H1 (cell line): ENCODE results near the gene KCNQ1. TPM values are rescaled to one million over a fixed set of nuclear protein-coding genes. Genes with fewer than 3 reads are reported as not detected.

Source experiments
- CTCF ChIA-PET: fragments of 300-600 bp; sonication (Branson Sonifier 250); formaldehyde crosslinking; loops from one replicate; lab custom pipeline; 2021; ENCODE audit not compliant: partially characterized antibody; lab: Charles Lee
- POLR2A ChIA-PET: fragments of 300-600 bp; sonication (Branson Sonifier 250); formaldehyde crosslinking; loops from one replicate; lab custom pipeline; 2021; ENCODE audit warnings: inconsistent platforms; ENCODE audit not compliant: partially characterized antibody; lab: Charles Lee
- DNase-seq, 2 experiments: peaks; one replicate each; pipeline versions ENCODE4 v3.0.0 to v3.0.0-alpha.2; 2010 to 2022; ENCODE audit warnings: low spot score in 2 of 2, low read depth in 1 of 2, mixed read lengths in 1 of 2
- FAIRE-seq: peaks from 2 replicates; lab custom pipeline; 2011; peaks lifted over from hg19 to GRCh38; lab: Jason Lieb, UNC
- H2AFZ ChIP-seq: 2 replicates; pipeline ENCODE4 v1.8.1; 2012; ENCODE audit warnings: low read length, inconsistent platforms
- H2AK5ac ChIP-seq: 2 replicates; pipeline ENCODE4 v1.6.1; 2013; ENCODE audit warnings: low read depth, low read length
- H2BK120ac ChIP-seq: replicated peaks from 2 replicates; pipeline ENCODE3; 2013; ENCODE audit warnings: low read depth, low read length, inconsistent platforms
- H2BK12ac ChIP-seq: 2 replicates; pipeline ENCODE4 v1.6.1; 2013; ENCODE audit warnings: low read depth, low read length
- H2BK15ac ChIP-seq: 2 replicates; pipeline ENCODE4 v1.6.1; 2013; ENCODE audit warnings: low read length
- H2BK20ac ChIP-seq: 2 replicates; pipeline ENCODE4 v1.6.1; 2013; ENCODE audit warnings: low read length
- H2BK5ac ChIP-seq: 2 replicates; pipeline ENCODE4 v1.6.1; 2013; ENCODE audit warnings: low read depth, low read length
- H3K14ac ChIP-seq: 2 replicates; pipeline ENCODE4 v1.6.1; 2013; ENCODE audit warnings: inconsistent platforms; ENCODE audit not compliant: insufficient read length
- H3K18ac ChIP-seq: 2 replicates; pipeline ENCODE4 v1.6.1; 2013; ENCODE audit warnings: low read length; ENCODE audit errors: extremely low read depth
- H3K23ac ChIP-seq: 2 replicates; pipeline ENCODE4 v1.6.1; 2013; ENCODE audit warnings: inconsistent platforms; ENCODE audit not compliant: insufficient read length
- H3K23me2 ChIP-seq: 2 replicates; pipeline ENCODE4 v1.6.1; 2013; ENCODE audit warnings: low read depth, low read length
- H3K27ac ChIP-seq: 2 replicates; pipeline ENCODE4 v1.6.1; 2011; ENCODE audit warnings: low read depth, low read length, inconsistent platforms
- H3K27me3 ChIP-seq, 4 experiments: replicated peaks in 1 of 4; 1 replicate in 1 of 4; 2 replicates in 3 of 4; pipeline versions ENCODE4 v1.6.1 to v1.8.1; 2011 to 2013; ENCODE audit warnings: low read length in 3 of 4, mild to moderate bottlenecking in 3 of 4, inconsistent platforms in 2 of 4, mixed read lengths in 2 of 4, moderate library complexity in 1 of 4; ENCODE audit not compliant: control insufficient read depth in 3 of 4, insufficient read depth in 3 of 4; ENCODE audit errors: extremely low read depth in 1 of 4
- H3K36me3 ChIP-seq, 4 experiments: 2 replicates each; pipeline versions ENCODE4 v1.6.1 to v1.8.1; 2011 to 2013; ENCODE audit warnings: mild to moderate bottlenecking in 4 of 4, low read length in 3 of 4, moderate library complexity in 2 of 4, control low read depth in 1 of 4, inconsistent platforms in 1 of 4; ENCODE audit not compliant: insufficient read depth in 4 of 4, control insufficient read depth in 2 of 4
- H3K4ac ChIP-seq: replicated peaks from 2 replicates; pipeline ENCODE3; 2013; ENCODE audit warnings: low read length, low read depth, mixed read lengths, inconsistent platforms; ENCODE audit not compliant: insufficient read length
- H3K4me1 ChIP-seq, 4 experiments: replicated peaks in 1 of 4; 1 replicate in 1 of 4; 2 replicates in 3 of 4; pipeline versions ENCODE4 v1.6.1 to v1.8.1; 2011 to 2013; ENCODE audit warnings: low read length in 3 of 4, inconsistent platforms in 2 of 4, mixed read lengths in 1 of 4; ENCODE audit not compliant: insufficient read depth in 4 of 4, control insufficient read depth in 3 of 4
- H3K4me2 ChIP-seq, 2 experiments: 2 replicates each; pipeline versions ENCODE4 v1.6.1 to v1.8.1; 2011 to 2013; ENCODE audit warnings: low read depth in 2 of 2, low read length in 2 of 2, control low read depth in 1 of 2, inconsistent platforms in 1 of 2, mild to moderate bottlenecking in 1 of 2; ENCODE audit not compliant: insufficient read depth in 1 of 2
- H3K4me3 ChIP-seq, 4 experiments: fragments of 200-600, 300-600 bp in 1 of 4; sonication (generic), shearing (Covaris generic), sonication (Bioruptor Twin) in 1 of 4; 2 replicates each; pipeline versions ENCODE4 v1.5.1 to v1.8.1; 2011 to 2016; ENCODE audit warnings: low read length in 4 of 4, low read depth in 3 of 4, control low read depth in 2 of 4, inconsistent platforms in 2 of 4, mild to moderate bottlenecking in 2 of 4, mixed read lengths in 1 of 4, moderate library complexity in 1 of 4; ENCODE audit not compliant: insufficient read depth in 2 of 4; ENCODE audit errors: extremely low read depth in 1 of 4
- H3K56ac ChIP-seq: replicated peaks from 2 replicates; pipeline ENCODE3; 2013; ENCODE audit warnings: low read depth, mild to moderate bottlenecking, mixed read lengths, low read length, inconsistent platforms; ENCODE audit not compliant: insufficient read length
- H3K79me1 ChIP-seq: 2 replicates; pipeline ENCODE4 v1.6.1; 2013; ENCODE audit warnings: low read depth, low read length, control low read depth
- H3K79me2 ChIP-seq, 2 experiments: 2 replicates each; pipeline versions ENCODE4 v1.6.1 to v1.8.1; 2012 to 2013; ENCODE audit warnings: low read length in 2 of 2, mild to moderate bottlenecking in 2 of 2, inconsistent platforms in 1 of 2; ENCODE audit not compliant: insufficient read depth in 2 of 2, control insufficient read depth in 1 of 2
- H3K9ac ChIP-seq, 4 experiments: replicated peaks in 1 of 4; 1 replicate in 1 of 4; 2 replicates in 3 of 4; pipeline versions ENCODE4 v1.6.1 to v1.8.1; 2011 to 2013; ENCODE audit warnings: low read depth in 3 of 4, low read length in 3 of 4, control low read depth in 2 of 4, mild to moderate bottlenecking in 2 of 4, moderate library complexity in 2 of 4, inconsistent platforms in 1 of 4; ENCODE audit errors: extremely low read depth in 1 of 4
- H3K9me3 ChIP-seq, 2 experiments: 2 replicates each; pipeline versions ENCODE4 v1.6.1 to v1.8.1; 2012 to 2013; ENCODE audit warnings: mild to moderate bottlenecking in 2 of 2, moderate library complexity in 2 of 2, control low read depth in 1 of 2, inconsistent platforms in 1 of 2, low read depth in 1 of 2, low read length in 1 of 2, mixed read lengths in 1 of 2; ENCODE audit not compliant: insufficient read depth in 2 of 2
- H4K20me1 ChIP-seq, 2 experiments: replicated peaks in 1 of 2; 2 replicates each; pipeline versions ENCODE3 to v1.8.1; 2011 to 2013; ENCODE audit warnings: inconsistent platforms in 2 of 2, low read length in 2 of 2, mild to moderate bottlenecking in 1 of 2; ENCODE audit not compliant: insufficient read depth in 2 of 2, control insufficient read depth in 1 of 2
- H4K5ac ChIP-seq: 2 replicates; pipeline ENCODE4 v1.6.1; 2013; ENCODE audit warnings: low read length, low read depth, mixed read lengths, inconsistent platforms; ENCODE audit not compliant: insufficient read length
- H4K8ac ChIP-seq: 2 replicates; pipeline ENCODE4 v1.8.0; 2013; ENCODE audit warnings: mild to moderate bottlenecking, moderate library complexity, low read length, inconsistent platforms; ENCODE audit not compliant: insufficient read depth; ENCODE audit errors: extremely low read depth
- H4K91ac ChIP-seq: replicated peaks from 2 replicates; pipeline ENCODE3; 2013; ENCODE audit warnings: low read length, mixed read lengths, inconsistent platforms; ENCODE audit not compliant: insufficient read length
- BACH1 ChIP-seq: IDR thresholded peaks from 2 replicates; pipeline ENCODE4 v1.6.1; 2012; ENCODE audit warnings: low read length, improper control_type of control experiment
- EGR1 ChIP-seq: IDR thresholded peaks from 2 replicates; pipeline ENCODE4 v1.6.1; 2011; ENCODE audit warnings: low read depth, low read length, borderline replicate concordance
- GABPA ChIP-seq: IDR thresholded peaks from 2 replicates; pipeline ENCODE4 v1.6.1; 2011; ENCODE audit warnings: mild to moderate bottlenecking, low read length, moderate library complexity, borderline replicate concordance; ENCODE audit not compliant: insufficient read depth
- GTF2F1 ChIP-seq: IDR thresholded peaks from 2 replicates; pipeline ENCODE4 v1.6.1; 2012; ENCODE audit warnings: low read depth, low read length, improper control_type of control experiment, borderline replicate concordance
- MAFK ChIP-seq: IDR thresholded peaks from 2 replicates; pipeline ENCODE4 v1.6.1; 2012; ENCODE audit warnings: low read depth, mild to moderate bottlenecking, improper control_type of control experiment, low read length
- PHF8 ChIP-seq: fragments of 200-600 bp; sonication (generic); conservative IDR thresholded peaks from 2 replicates; pipeline ENCODE4 v1.7.1; 2012; ENCODE audit warnings: low read depth, mild to moderate bottlenecking, inconsistent platforms, low read length, moderate library complexity
- POU5F1 ChIP-seq: IDR thresholded peaks from 2 replicates; pipeline ENCODE4 v1.6.1; 2011; ENCODE audit warnings: low read depth, mild to moderate bottlenecking, low read length, moderate library complexity
- RFX5 ChIP-seq: IDR thresholded peaks from 2 replicates; pipeline ENCODE4 v1.6.1; 2011; ENCODE audit warnings: low read depth, low read length, improper control_type of control experiment, borderline replicate concordance
- RXRA ChIP-seq: IDR thresholded peaks from 2 replicates; pipeline ENCODE4 v1.6.1; 2011; ENCODE audit warnings: low read depth, mild to moderate bottlenecking, low read length, moderate library complexity; ENCODE audit not compliant: insufficient read depth
- TEAD4 ChIP-seq: IDR thresholded peaks from 2 replicates; pipeline ENCODE4 v1.6.1; 2012; ENCODE audit warnings: low read depth, low read length, inconsistent platforms, mixed read lengths
- WGBS, 2 experiments: shearing (Covaris generic) in 1 of 2; methylation state at CpG; one replicate each; pipeline versions ENCODE4 v1.1.6 to v1.1.7; 2013 to 2015; ENCODE audit warnings: low lambda C conversion rate in 2 of 2, mixed read lengths in 2 of 2, inconsistent platforms in 1 of 2, low coverage in 1 of 2, missing lambda C conversion rate in 1 of 2; ENCODE audit not compliant: insufficient replicate concordance in 2 of 2, insufficient coverage in 1 of 2, insufficient read length in 1 of 2; ENCODE audit errors: extremely low coverage in 1 of 2, missing lambda C conversion rate in 1 of 2; 5-methylcytosine and 5-hydroxymethylcytosine counted together
- polyA plus RNA-seq, 7 experiments: library from polyadenylated mRNA; depleted of rRNA in 3 of 7; stranded (reverse) in 5 of 7; unstranded in 2 of 7; fragments of >200 nt in 5 of 7; fragments of 200-250 nt in 2 of 7; gene quantifications; 1 replicate in 5 of 7; 2 replicates in 1 of 7; 4 replicates in 1 of 7; pipeline versions ENCODE4 v1.2.1 to v1.2.3, GENCODE V29; 2011 to 2013; ENCODE audit warnings: missing spikeins in 2 of 7, mixed read lengths in 2 of 7
- total RNA-seq: library from RNA; stranded (reverse); fragmentation: NEBNext Ultra II Directional; extraction: Animal tissue kit (Norgen Biotek cat#: 25700); gene quantifications from 2 replicates; pipeline ENCODE4 v1.2.1, GENCODE V29; 2021

KCNQ1 gene
- total and polyA plus RNA-seq, 2 of the 8 experiments (the other 6 are each of a cell fraction or from before 2014, with no cell fraction given) = 1.9 to 2.0 TPM

GRCh38 chr11:2660357-2660939 is 215.6 kb downstream of the KCNQ1 start:
- Histone ChIP-seq H3K4ac (no peak overlapping the region), H2AFZ (no peak overlapping the region), H3K23ac (no peak overlapping the region), H2BK15ac (no peak overlapping the region), H3K18ac (no peak overlapping the region), H3K9me3 (peaks cover 60 to 71% of the 10 kb centered on the region in 2 experiments), H2BK20ac (no peak overlapping the region), H4K8ac (no peak overlapping the region), H4K20me1 (peaks cover 0 to 6% of the 10 kb centered on the region in 2 experiments)
- POLR2A ChIA-PET = no interaction called here
- FAIRE-seq = no peak
- DNase-seq = no peak
- no peak for TF ChIP-seq POU5F1
- no peak for TF ChIP-seq EGR1
- no peak for TF ChIP-seq GABPA
- TF ChIP-seq TEAD4 = no peak
- no peak for TF ChIP-seq MAFK
- TF ChIP-seq PHF8 = no peak
- TF ChIP-seq GTF2F1 = no peak
- no peak for TF ChIP-seq RXRA
- no peak for TF ChIP-seq BACH1
- no peak for TF ChIP-seq RFX5
- TF ChIP-seq, all 59 proteins: peak for 0
- Histone ChIP-seq H2BK5ac (no peak overlapping the region), H3K79me2 (no peaks in the 10 kb centered on the region), H3K23me2 (no peaks in the 10 kb centered on the region), H2AK5ac (no peak overlapping the region), H3K27me3 (peaks cover 0 to 32% (median 8%) of the 10 kb centered on the region in 4 experiments; a peak in 5 of 7 replicates), H3K36me3 (no peaks in the 10 kb centered on the region), H3K14ac (no peak overlapping the region), H3K79me1 (no peaks in the 10 kb centered on the region), H3K4me2 (no peak overlapping the region), H3K4me1 (no peaks in the 10 kb centered on the region), H2BK120ac (no peak overlapping the region), H3K4me3 (no peak overlapping the region), H4K91ac (no peak overlapping the region), H3K9ac (no peak overlapping the region), H4K5ac (no peak overlapping the region), H3K56ac (no peak overlapping the region), H3K27ac (no peak overlapping the region), H2BK12ac (no peak overlapping the region)
- CTCF ChIA-PET = interaction anchor here (1.0 to 1.5 kb wide), 4 partner anchors 9 to 228 kb away, joined by 3 to 4 read pairs (median 3); no protein-coding TSS in a partner anchor
- WGBS, 2 experiments = 94% methylated on average over 2 of the region's 2 CpGs; no CpG with 5 or more reads in 1 of the 2 experiments
